Body of pancreas (tissue), 4 donors: ENCODE data around the gene RNF166.

Experiments used
- CTCF ChIP-seq, 7 experiments: fragments of 450-650 bp in 4 of 7; fragments of 200-600 bp in 3 of 7; sonication (generic) in 3 of 7; IDR thresholded peaks; one replicate each; pipeline ENCODE4 v1.5.1; 2016 to 2019; ENCODE audit warnings: antibody characterized with exemption in 7 of 7
- POLR2A ChIP-seq, 3 donors: fragments of 450-650 bp; IDR thresholded peaks; one replicate each; pipeline ENCODE4 v1.6.1; 2016; ENCODE audit warnings: antibody characterized with exemption in 3 of 3, mild to moderate bottlenecking in 2 of 3

- TF ChIP-seq CTCF (IDR thresholded peaks at IDR 0.05) (no peak), POLR2A (IDR thresholded peaks at IDR 0.05) (no peak)
Measured at GRCh38 chr16:88730632-88731607, 24.7 kb upstream of the RNF166 start.
